Neural cell (in vitro differentiated cells): ENCODE data around the gene C2orf49.

Source experiments
- CTCF ChIP-seq: fragments of 450-650 bp; IDR thresholded peaks from 2 replicates; pipeline ENCODE4 v1.5.1; 2014; ENCODE audit warnings: antibody characterized with exemption, mild to moderate bottlenecking, moderate library complexity; ENCODE audit not compliant: poor library complexity, severe bottlenecking
- MXI1 ChIP-seq: fragments of 450-650 bp; conservative IDR thresholded peaks from 2 replicates; pipeline ENCODE4 v1.6.1; 2014; ENCODE audit warnings: antibody characterized with exemption, mild to moderate bottlenecking; ENCODE audit not compliant: poor library complexity, severe bottlenecking
- POLR2AphosphoS5 ChIP-seq: IDR thresholded peaks from 2 replicates; pipeline ENCODE4 v1.6.1; 2012
- RAD21 ChIP-seq: fragments of 450-650 bp; conservative IDR thresholded peaks from 2 replicates; pipeline ENCODE4 v1.6.1; 2014; ENCODE audit warnings: antibody characterized with exemption, mild to moderate bottlenecking, moderate library complexity
- REST ChIP-seq: IDR thresholded peaks from 2 replicates; pipeline ENCODE4 v1.6.1; 2012; ENCODE audit warnings: borderline replicate concordance

GRCh38 chr2:105365206-105365605 is 27.9 kb downstream of the C2orf49 start:
- TF ChIP-seq CTCF (no peak), REST (no peak), RAD21 (no peak), MXI1 (no peak), POLR2AphosphoS5 (no peak)
